ENCODE measurements around the gene CSRP3.

- TF ChIP-seq CTCF (IDR thresholded peaks at IDR 0.05), result no peak
- no peak for TF ChIP-seq POLR2A (IDR thresholded peaks at IDR 0.05)
Observed at GRCh38 chr11:19237813-19238212, 36.0 kb upstream of the CSRP3 start.
